Suppressor macrophage treated with lipopolysaccharide for 4 hours (primary cell): ENCODE measurements around the gene ISG20L2.
"Not testable (repeated sequence)": the region's sequence is repeated elsewhere in the genome, so short reads cannot be mapped to it uniquely, and the experiment has no call there.

Source experiments
- DNase-seq: peaks from one replicate; pipeline ENCODE4 v3.0.0-alpha.2; 2020

Gene ISG20L2, protein sequence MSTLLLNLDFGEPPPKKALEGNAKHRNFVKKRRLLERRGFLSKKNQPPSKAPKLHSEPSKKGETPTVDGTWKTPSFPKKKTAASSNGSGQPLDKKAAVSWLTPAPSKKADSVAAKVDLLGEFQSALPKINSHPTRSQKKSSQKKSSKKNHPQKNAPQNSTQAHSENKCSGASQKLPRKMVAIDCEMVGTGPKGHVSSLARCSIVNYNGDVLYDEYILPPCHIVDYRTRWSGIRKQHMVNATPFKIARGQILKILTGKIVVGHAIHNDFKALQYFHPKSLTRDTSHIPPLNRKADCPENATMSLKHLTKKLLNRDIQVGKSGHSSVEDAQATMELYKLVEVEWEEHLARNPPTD

DNA sequence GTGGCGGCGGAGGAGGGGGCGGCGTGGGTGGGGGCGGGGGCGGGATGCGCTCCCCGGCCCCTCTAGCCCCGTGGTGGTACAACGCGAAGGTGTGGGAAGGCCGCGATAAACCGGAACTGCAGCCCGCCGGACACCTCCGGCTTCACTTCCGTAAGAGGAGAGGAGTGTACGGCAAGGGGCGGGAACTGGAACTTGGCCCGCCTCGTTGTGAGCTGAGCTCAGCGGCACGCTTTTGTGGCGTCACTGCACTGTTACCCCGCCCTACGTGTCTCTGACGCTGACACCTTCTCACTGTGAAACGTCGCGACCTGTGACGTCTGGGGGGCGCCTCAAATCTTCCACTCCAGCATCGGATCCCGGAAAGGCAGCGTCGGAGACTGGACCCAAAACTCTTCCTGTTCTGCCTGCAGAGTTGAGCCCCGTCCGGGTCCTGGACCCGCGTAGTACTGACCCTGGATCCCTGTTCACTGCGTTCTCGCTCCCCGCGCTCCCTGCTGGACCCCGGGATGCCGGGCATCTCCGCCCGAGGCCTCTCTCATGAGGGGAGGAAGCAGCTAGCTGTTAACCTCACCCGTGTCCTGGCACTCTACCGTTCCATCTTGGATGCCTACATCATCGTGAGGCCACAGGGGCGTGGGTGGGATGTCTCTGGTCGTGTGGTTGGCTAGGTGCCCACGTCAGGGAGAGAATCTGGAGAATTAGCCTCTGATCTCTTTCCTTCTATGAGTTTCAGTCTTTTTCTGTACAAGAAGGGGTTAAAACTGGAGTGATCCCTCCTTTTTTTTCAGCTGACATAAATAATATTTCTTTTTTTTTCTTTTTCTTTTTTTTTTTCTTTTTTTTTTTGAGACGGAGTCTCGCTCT, at the start of gene ISG20L2:
TSS of gene ISG20L2 (minus strand) at position 168 of the 864 bp plus-strand sequence. CDS start 1,114 bp downstream, outside the sequence.
- peak; percentile 98 for DNase-seq

DNA sequence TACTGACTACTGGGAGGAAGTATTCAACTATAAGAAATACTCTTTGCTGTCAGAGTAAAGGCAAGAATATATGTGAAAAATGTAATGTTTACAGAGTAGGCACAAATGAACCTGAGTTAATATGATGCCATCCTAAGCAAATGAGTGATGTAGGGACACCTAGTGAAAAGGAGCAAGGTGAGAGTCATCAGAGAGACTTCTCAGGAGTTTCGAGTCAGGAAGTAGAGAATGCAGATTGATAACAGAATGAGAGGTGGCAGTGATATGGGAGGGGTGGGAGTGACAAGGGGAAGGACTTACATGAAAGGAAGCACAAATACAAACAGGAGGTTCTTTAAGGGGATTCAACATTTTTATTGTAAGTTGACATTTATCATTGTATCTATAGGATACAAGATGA, 49.0 kb upstream of the ISG20L2 start:
- DNase-seq: no peak

DNA sequence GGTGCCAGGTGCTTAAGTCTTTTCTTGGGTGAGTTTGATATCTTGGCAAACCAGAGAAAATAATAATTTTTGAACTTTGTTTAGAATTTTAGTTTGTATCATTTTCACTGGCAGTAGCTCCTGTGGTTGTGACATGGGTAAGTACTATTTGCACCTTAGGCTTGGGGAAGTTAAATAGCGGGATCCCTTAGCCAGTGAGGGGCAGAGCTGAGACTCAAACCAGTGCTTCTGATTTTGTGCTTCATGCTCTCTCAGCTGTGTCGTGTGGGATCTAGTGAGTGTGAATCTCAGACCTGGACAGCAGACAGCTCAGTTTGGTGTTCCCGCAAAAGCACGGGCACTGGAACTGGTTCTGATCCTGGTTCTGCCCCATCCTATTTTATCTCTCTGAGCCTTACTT, 48.4 kb upstream of the ISG20L2 start:
- no peak for DNase-seq

DNA sequence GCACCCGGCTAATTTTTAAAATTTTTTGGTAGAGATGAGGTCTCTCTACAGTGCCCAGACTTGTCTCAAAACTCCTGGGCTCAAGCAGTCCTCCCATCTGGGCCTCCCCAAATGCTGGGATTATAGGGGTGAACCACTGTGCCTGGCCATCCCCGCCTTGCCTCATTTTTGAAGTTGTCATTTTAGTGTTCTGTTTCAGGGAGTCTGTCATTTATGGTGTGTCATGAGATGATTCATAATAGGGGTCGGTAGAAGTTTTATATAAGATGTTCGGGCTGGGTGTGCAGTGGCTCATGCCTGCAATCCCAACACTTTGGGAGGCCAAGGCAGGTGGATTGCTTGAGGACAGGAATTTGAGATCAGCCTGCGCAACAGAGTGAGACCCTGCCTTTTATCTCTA, 47.2 kb upstream of the ISG20L2 start:
- no peak for DNase-seq

DNA sequence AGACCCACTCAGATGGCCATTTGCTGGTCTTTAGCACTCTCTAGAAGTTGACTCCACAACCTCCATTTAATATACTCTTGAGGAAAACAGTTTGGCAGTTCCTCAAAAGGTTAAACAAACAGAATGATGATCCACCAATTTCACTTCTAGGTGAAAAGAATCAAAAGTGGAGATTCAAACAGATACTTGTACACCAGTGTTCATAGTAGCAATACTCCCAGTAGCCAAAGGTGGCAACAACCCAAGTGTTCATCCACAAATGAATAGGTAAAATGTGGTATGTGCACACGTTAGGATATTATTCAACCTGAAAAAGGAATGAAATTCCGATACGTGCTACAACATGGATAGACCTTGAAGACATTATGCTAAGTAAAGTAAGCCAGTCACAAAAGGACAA, 45.0 kb upstream of the ISG20L2 start:
- DNase-seq: no peak

DNA sequence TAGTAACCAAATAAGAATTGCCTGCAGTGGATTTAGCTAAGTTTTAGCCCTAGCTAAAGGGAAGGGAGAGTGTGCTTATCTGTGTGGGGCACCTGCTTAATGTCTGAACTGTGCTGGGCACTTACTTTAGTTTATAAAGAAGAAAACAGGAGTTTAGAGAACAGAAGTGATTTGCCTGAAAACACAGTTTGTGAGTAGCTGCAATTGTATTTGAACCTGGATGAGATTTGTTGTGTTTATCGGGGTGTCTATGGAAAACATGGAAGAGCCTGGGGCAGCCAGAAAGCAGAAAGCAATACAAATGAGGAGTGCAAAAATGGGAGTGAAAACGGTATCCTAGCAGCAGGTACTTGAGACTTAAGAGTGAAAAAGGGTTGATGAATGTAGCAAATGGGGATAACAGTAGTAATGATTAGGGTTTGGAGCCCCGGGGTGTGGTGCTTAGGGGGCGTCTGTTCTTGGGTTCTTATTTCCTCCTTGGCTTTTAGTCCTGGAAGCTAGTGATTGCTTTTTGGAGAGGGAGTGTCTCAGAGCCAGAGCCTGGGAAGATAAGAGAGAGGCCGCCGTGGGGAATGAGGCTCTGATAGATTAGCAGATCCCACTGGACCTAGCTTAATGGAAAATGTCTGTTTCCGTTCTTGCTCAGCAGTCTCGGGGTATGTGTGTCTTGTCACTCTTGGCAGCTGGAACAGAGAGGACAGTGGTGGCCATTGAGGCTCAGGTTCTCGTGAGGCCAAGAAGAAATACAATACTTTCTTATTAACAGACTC, 44.3 kb upstream of the ISG20L2 start:
- DNase-seq: no peak

DNA sequence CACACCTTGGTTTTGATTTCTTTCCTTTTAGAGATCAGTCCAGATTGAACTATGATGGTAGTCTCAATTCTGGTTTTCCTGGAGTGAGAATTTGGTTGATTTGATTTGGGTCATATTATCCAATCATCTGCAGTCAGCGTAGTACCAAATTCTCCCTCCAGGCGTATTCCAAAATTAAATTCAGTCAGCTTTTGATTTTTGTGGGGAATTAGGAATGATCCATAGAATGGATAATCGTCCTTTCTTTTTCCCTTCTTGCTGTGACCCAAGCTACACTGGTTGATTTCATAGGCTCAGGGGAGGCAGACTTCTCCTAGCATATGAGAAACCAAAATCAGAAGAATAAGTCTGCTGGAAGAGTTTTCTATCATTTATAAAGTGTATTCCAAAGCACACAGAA, 43.7 kb upstream of the ISG20L2 start:
- no peak for DNase-seq

DNA sequence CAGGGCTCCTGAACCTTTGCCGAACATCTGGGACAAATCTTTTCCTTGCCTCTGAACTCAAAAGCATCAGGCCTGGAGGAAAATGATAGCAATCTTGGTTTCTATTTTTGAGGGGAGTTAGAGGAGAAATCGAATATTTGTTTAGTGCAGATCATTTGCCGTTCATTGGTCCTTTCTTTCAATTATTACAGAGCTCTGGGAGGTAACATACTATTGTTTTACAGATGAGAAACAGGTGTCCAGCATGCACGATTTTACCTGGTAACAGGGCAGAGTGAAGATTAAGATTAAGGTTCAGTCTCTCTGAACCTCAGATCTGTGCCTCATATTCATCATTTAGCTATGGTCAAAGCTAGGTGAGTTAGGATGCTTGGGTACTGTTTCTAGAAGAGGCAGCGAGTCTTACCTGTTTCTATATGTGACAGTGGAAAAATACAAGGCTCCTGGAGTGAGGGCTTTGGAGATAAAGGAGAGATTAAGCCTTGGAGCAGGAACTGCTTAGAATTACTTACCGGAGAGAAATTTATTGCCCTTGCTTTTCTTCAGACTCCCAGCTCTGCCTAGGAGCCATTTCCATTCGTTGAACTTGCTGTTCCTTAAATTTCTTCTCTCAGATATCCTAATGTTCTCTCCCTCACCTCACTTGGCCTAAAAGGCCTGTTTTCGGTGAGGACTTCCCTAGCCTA, 40.2 kb upstream of the ISG20L2 start:
- no peak for DNase-seq

DNA sequence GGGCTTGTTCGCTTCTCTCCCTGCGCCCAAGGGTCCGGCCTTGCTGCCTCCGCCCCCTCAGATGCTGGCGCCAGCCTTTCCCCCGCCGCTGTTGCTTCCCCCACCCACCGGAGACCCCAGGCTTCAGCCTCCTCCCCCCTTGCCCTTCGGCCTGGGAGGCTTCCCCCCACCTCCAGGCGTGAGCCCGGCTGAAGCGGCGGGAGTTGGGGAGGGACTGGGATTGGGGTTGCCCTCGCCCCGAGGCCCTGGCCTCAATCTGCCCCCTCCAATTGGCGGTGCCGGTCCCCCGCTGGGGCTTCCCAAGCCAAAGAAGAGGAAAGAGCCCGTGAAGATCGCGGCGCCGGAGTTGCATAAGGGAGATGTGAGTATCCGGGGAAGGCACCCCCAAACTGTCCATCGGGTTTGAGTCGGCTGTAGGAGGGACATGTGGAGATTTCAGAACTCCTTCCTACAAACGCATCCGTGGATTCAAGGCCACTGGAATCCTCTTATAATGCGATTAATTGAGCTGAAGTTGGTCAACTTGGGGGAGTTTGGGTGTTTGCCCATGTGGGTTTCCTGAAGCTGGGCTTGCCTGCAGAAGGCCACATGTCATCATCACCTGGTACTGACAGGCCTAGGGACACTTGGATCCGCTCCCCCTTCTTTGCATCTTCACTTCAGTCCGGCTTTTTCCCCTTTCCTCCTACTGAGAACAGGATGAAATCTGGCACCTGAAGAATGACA, 39.5 kb upstream of the ISG20L2 start:
- DNase-seq: peak; percentile 49

DNA sequence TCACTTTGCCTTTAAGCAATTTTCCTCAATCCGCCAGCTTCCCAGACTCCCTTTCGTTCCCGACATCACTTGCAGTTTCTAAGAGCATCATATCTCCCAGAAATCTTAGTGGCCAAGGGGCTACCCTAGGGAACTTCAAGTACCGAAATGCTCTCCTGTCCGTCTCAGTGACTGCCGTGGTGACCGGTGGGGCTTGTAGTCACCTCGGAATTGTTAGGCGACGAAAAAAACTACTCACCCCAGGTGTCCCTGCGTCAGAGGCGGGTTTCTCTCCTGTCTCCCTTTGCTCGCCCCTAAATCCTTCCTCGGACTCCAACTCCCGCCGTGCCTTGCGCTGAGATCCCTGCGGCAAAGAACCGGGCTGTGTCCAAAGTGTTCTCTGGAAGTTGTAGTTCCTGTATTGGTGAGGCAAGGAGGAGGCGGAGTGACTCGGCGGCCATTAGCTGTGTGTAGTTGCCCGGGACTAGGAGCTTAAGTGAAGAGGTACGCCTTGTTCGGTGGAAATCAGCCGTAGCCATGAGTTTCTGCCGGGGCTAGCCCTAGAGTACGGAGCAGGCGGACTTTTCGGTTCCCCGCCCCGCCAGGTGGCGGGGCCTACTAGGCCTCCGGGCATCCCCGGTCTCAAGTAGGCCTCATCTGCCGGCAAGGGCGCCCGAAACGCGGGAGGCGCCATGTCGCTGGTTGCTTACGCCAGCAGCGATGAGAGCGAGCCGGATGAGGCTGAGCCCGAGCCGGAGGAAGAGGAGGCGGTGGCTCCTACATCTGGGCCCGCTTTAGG, 38.7 kb upstream of the ISG20L2 start, which contains the start of gene PRCC:
TSS of gene PRCC (plus strand) at position 435 of the 778 bp plus-strand sequence. CDS start at position 672, 237 bp downstream.
- DNase-seq: peak; percentile 99

DNA sequence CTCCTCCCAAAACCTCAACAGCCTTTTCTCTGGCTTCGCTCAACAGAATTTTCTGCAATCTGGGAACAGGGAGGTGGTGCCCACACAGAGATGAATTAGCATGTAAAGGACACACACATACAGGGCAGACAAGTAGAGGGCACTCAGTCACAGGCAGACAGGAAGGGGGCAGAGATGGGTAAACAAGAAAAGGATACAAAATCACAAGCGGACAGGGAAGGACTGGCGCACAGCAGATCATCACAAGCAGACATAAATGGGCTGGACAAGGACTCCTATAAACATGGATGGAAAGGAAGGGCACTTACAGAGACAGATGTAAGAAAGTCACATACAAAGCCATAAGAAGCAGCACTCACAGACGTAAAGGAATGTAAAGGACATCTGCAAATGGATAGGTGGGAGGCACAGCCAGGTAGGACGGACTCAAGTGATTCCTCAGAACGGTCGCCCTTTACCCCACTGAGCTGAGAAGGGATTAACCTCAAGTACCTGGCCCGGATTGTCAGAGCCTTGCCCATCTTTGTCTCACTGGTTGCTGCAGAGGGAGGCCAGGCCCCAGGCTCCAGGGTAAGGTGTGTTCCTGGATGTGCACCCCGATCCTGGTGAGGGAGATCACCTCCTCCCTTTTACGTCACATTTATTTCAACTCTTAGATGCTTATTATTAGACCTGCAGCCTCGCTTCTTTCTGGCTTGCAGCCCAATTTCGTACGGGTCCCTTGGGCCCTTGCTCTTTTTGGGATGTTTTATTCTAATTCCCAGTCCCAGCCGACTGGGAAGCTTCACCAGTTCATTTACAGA, 37.9 kb upstream of the ISG20L2 start:
- DNase-seq: no peak

DNA sequence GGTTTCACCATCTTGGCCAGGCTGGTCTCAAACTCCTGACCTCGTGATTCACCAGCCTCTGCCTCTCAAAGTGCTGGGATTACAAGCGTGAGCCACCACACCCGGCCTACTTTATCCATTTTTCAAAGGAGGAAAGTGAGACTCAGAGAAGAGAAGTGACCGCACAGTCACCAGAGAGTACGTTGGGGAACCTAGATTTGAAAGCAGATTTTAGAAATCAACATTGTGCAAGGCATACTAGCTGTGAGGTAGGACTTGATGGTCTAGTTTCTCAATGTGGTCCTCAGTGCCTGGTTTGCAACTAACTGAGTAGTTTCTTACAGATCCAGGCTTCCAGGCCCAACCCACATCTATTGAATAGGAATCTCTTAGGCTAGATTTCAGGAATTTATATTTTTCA, 37.1 kb upstream of the ISG20L2 start:
- DNase-seq: peak; percentile 75

DNA sequence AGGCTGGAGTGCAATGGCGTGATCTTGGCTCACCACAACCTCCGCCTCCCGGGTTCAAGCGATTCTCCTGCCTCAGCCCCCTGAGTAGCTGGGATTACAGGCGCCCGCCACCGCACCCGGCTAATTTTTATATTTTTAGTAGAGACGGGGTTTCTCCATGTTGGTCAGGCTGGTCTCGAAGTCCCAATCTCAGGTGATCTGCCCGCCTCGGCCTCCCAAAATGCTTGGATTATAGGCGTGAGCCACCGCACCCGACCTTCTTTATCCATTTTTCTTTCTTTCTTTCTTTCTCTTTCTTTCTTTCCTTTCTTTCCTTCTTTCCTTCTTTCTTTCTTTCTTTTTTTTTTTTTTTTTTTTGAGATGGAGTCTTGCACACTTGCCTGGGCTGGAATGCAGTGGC, 36.6 kb upstream of the ISG20L2 start:
- DNase-seq: not testable (repeated sequence)

DNA sequence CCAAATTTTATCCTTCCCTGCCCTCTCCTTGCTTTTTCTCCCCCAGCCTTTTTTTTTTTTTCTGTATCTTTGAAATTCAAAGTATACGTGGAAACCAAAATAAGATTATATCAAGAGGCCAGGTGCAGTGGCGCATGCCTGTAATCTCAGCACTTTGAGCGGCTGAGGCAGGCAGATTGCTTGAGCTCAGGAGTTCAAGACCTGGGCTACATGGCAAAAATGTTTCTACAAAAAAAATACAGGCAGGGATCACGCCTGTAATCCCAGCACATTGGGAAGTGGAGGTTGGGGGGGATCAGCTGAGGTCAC, 32.2 kb upstream of the ISG20L2 start:
- DNase-seq: no peak

DNA sequence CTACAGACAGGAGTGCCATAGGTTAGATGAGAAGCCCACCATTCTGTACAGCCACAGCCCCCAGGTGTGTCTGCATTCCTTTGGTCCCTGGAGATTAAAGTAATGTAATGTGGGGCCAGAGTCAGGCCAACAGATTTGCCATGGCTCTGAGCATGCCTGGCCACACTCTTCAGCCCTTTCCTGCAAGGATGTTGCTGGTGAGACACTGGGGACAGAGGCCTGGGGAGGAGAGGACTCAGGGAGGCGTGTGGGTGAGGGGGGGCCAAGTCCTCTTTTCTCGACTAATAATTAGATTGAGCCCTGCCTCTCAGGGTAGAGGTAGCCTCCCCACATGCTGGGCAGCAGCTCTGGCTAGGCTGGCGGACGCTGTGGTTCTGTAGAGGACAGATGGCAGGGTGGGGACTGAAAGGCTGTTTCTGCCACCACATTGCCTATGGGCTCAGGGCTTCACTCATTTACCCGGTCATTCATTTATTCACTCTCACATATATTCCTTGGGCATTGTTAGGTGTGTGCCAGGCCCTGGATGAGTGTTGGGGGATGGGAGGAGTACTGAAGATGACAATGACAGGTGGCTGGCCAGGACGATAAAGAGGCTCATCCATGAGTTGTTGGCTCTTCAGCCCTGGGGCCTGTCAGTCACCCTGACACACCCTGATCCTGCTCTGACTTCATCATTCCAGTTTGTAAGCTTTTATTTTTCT, 31.7 kb upstream of the ISG20L2 start:
- no peak for DNase-seq

DNA sequence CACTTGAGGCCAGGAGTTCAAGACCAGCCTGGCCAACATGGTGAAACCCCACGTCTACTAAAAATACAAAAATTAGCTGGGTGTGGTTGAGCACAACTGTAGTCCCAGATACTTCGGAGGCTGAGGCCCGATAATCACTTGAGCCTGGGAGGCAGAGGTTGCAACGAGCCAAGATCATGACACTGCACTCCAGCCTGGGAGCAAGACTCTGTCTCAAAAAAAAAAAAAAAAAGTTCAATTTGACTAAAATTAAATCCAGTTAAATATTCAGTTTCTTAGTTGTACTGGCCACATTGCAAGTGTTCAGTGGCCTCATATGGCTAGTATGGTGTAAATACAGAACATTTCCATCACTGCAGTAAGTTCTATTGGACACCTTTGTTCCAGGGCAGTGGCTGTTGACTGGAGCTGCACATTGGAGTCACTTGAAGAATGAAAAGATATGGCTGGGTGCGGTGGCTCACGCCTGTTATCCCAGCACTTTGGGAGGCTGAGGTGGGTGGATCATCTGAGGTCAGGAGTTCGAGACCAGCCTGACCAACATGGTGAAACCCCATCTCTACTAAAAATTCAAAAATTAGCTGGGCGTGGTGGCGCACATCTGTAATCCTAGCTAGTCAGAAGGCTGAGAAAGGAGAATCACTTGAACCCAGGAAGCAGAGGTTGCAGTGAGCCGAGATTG, 29.1 kb upstream of the ISG20L2 start:
- DNase-seq: not testable (repeated sequence)

DNA sequence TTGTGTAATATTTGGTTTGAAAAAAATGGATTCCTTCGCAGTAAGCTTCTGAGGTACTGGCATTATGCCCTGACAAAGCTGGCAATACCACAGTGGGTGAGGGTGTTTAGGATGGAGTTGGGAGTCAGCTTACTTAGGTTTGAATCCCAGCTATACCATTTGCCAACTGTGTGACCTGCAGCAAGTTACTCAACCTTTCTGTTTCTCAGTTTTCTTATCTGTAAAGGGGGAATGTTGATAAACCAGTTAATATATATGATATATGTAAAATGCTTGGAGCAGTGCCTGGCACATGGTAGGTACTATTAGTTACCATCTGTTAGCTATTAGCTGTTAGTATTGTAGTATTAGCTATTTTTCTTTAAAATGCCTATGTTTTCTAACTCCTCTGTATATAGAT, 27.8 kb upstream of the ISG20L2 start:
- no peak for DNase-seq

DNA sequence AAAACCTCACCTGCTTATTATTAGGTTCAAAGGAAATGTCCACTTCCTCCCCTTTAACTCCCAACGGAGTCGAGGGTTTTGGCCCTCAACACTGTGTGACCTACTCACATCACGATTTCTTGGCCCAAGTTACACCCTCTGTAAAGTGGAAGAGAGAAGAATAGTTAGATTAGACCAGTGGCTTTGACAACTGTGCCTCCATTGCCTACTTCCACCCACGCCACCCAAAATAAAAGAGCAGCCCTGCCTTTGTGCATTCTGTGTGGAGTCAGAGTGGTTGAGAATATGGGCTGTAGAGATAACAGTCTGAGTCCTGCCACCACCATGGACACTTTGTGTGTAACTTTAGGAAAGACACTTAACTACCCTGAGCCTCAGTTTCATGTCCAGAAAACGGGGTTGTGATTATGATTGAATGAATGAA, 27.0 kb upstream of the ISG20L2 start:
- DNase-seq: no peak

DNA sequence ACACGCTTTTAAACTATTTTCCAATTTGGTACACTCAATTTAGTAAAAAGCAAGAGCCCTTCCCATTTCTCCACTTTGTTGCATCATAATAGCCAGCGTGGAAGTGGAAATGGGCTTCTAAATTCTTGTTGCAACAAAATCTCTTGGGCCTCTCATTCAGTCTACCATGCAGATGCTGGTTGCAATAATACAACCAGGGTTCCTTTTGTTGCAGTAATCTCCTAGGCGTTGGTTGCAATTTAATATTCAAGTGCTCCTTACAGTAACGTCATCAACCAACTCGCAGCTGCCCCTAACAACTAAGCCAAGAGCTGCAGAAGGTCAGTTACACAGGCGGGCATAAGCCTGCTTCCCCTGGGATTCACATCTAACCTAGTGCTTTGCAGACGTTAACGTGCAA, 25.7 kb upstream of the ISG20L2 start:
- no peak for DNase-seq
